Heart left ventricle (tissue), 16 donors: ENCODE results near the gene CTTN. TPM values are rescaled to one million over a fixed set of nuclear protein-coding genes. Genes with fewer than 3 reads are reported as not detected.

Experiments
- ATAC-seq, 4 donors: fragments of 200-7000 bp; cut with Tn5 transposase; one replicate each; pipeline ENCODE4 v1.9.1; 2020 to 2022; ENCODE audit warnings: moderate library complexity in 4 of 4, mild to moderate bottlenecking in 3 of 4, moderate number of reproducible peaks in 1 of 4
- DNase-seq, 5 donors: peaks; one replicate each; pipeline ENCODE4 v3.0.0-alpha.2; 2020
- H3K27ac ChIP-seq, 12 donors: fragments of 200-600 bp; sonication (generic) in 4 of 12; one replicate each; pipeline versions ENCODE4 v1.5.0 to v1.8.0; 2016 to 2022; ENCODE audit warnings: mild to moderate bottlenecking in 2 of 12
- H3K27me3 ChIP-seq, 9 donors: fragments of 200-600 bp; sonication (generic) in 2 of 9; one replicate each; pipeline versions ENCODE4 v1.5.1 to v1.8.0; 2016 to 2022; ENCODE audit warnings: mild to moderate bottlenecking in 3 of 9
- H3K36me3 ChIP-seq, 9 donors: fragments of 200-600 bp; sonication (generic) in 2 of 9; one replicate each; pipeline versions ENCODE4 v1.5.0 to v1.8.0; 2018 to 2022; ENCODE audit warnings: mild to moderate bottlenecking in 2 of 9
- H3K4me1 ChIP-seq, 12 donors: fragments of 200-600 bp; sonication (generic) in 4 of 12; one replicate each; pipeline versions ENCODE4 v1.5.0 to v1.8.0; 2016 to 2022; ENCODE audit warnings: mild to moderate bottlenecking in 3 of 12
- H3K4me3 ChIP-seq, 12 donors: fragments of 200-600 bp; sonication (generic) in 4 of 12; one replicate each; pipeline versions ENCODE4 v1.5.0 to v1.8.0; 2017 to 2022; ENCODE audit warnings: mild to moderate bottlenecking in 9 of 12, moderate library complexity in 4 of 12
- H3K9me3 ChIP-seq, 12 donors: fragments of 200-600 bp; sonication (generic) in 4 of 12; one replicate each; pipeline versions ENCODE4 v1.5.0 to v1.8.0; 2016 to 2022; ENCODE audit warnings: mild to moderate bottlenecking in 1 of 12
- POLR2A ChIP-seq, 2 donors: fragments of 450-650 bp; IDR thresholded peaks; one replicate each; pipeline ENCODE4 v1.6.1; 2017; ENCODE audit warnings: antibody characterized with exemption in 2 of 2, mild to moderate bottlenecking in 2 of 2, moderate library complexity in 2 of 2
- WGBS, 4 donors: extraction: QIAGEN DNeasy Blood & Tissue Kit in 2 of 4; methylation state at CpG; one replicate each; pipeline versions ENCODE4 v1.1.5 to v1.1.7; 2013 to 2018; 5-methylcytosine and 5-hydroxymethylcytosine counted together
- intact Hi-C, 10 donors: fragments of 100-400 bp; cut with DNase I; formaldehyde crosslinking; loops; one replicate each; pipeline versions ENCODE4 v1.11.1 to v1.14.2; 2022
- polyA plus RNA-seq, 2 donors: library from polyadenylated mRNA; stranded (reverse); fragments of 200-250 nt; gene quantifications; one replicate each; pipeline ENCODE4 v1.2.3, GENCODE V29; 2013
- total RNA-seq, 9 donors: library from RNA; depleted of rRNA in 2 of 9; stranded (reverse); fragments of >200 nt in 2 of 9; fragmentation: NEBNext Ultra II Directional in 3 of 9; extraction: Animal tissue kit (Norgen Biotek cat#: 25700) in 3 of 9; gene quantifications; one replicate each; pipeline versions ENCODE4 v1.1.0 to v1.2.4, GENCODE V29; 2016 to 2023
- TF ChIP-seq, protein P1 (sequence below), 12 donors: fragments of 200-600 bp; sonication (generic) in 4 of 12; IDR thresholded peaks; one replicate each; pipeline versions ENCODE4 v1.5.0 to v1.8.0; 2018 to 2022; ENCODE audit warnings: antibody characterized with exemption in 12 of 12, mild to moderate bottlenecking in 5 of 12
- donor health status: ischemic (EF 13 %, LVEDD 7.1; RV severe dilation, severe dysfunction).
- donor health status: healthy with polysubstance abuse.
- donor health status: DM: no; HTN: yes; CAD: no.
- donor health status: DM: no; HTN: no; CAD: no.
- donor health status: ischemic (EF 25% LVEDD 6.9; RV normal size, moderate dysfunction).
- donor health status: ischemic (EF 25% LVEDD 5.7; RV mildly dilated, moderate dysfunction).
- donor health status: healthy.
- donor health status: DM: yes; HTN: yes; CAD: no.
- donor health status: ischemic (EF 35%, LVEDD 5.7; RV mildly dilated, moderate dysfunction).
- donor health status: nonischemic (EF 11% LVEDD 7.7; RV severe dilation, severe dysfunction).
- donor health status: DM: yes; HTN: yes; CAD: no.
- donor health status: PGD.
- donor health status: ischemic (EF 29% LVEDD 5.4; RV normal size, mild dysfunction).
- donor health status: nonischemic (EF 23%, LVEDD 6.1; RV moderate dilation, normal function).

Gene CTTN
- total and polyA plus RNA-seq, 11 donors, result 77.3 to 186 (median 133) TPM

GRCh38 chr11:70436501-70436860 is 38.2 kb downstream of the CTTN start:
- H3K4me1 ChIP-seq, result peaks cover 0 to 8% (median 0%) of the 10 kb centered on the region in 12 donors
- no peak for ATAC-seq

GRCh38 chr11:70437111-70437784 is 38.9 kb downstream of the CTTN start:
- ATAC-seq (peak in 2 of 4 donors; percentile 11 to 13), DNase-seq (no peak)
- TF ChIP-seq, protein P1, sequence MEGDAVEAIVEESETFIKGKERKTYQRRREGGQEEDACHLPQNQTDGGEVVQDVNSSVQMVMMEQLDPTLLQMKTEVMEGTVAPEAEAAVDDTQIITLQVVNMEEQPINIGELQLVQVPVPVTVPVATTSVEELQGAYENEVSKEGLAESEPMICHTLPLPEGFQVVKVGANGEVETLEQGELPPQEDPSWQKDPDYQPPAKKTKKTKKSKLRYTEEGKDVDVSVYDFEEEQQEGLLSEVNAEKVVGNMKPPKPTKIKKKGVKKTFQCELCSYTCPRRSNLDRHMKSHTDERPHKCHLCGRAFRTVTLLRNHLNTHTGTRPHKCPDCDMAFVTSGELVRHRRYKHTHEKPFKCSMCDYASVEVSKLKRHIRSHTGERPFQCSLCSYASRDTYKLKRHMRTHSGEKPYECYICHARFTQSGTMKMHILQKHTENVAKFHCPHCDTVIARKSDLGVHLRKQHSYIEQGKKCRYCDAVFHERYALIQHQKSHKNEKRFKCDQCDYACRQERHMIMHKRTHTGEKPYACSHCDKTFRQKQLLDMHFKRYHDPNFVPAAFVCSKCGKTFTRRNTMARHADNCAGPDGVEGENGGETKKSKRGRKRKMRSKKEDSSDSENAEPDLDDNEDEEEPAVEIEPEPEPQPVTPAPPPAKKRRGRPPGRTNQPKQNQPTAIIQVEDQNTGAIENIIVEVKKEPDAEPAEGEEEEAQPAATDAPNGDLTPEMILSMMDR (IDR thresholded peaks at IDR 0.05), result no peak
- TF ChIP-seq POLR2A (IDR thresholded peaks at IDR 0.05), result no peak
- H3K4me3 ChIP-seq, result no peak overlapping the region
- no peaks in the 10 kb centered on the region for H3K9me3 ChIP-seq
- 91 to 97% (median 96%) methylated on average over 17 to 18 of the region's 18 CpGs for WGBS, 4 donors
- peaks cover 0 to 8% (median 0%) of the 10 kb centered on the region in 12 donors for H3K4me1 ChIP-seq
- H3K27me3 ChIP-seq, result no peaks in the 10 kb centered on the region
- H3K36me3 ChIP-seq, result peaks cover 5 to 66% (median 53%) of the 10 kb centered on the region in 9 donors
- H3K27ac ChIP-seq, result no peak overlapping the region
- intact Hi-C loops, result no loop called here

More at GRCh38 chr11:70436501-70436860, 38.2 kb downstream of the CTTN start:
- Histone ChIP-seq H3K27ac (no peak overlapping the region), H3K9me3 (no peaks in the 10 kb centered on the region), H3K36me3 (peaks cover 6 to 74% (median 61%) of the 10 kb centered on the region in 9 donors), H3K27me3 (no peaks in the 10 kb centered on the region), H3K4me3 (no peak overlapping the region)
- WGBS, 4 donors, result 87 to 94% (median 89%) methylated on average over 15 of the region's 15 CpGs
- DNase-seq, result no peak
- intact Hi-C loops, result no loop called here
- TF ChIP-seq, protein P1 (IDR thresholded peaks at IDR 0.05), result no peak
- TF ChIP-seq POLR2A (IDR thresholded peaks at IDR 0.05), result no peak

GRCh38 chr11:70440206-70440605 is 41.9 kb downstream of the CTTN start:
- intact Hi-C loops, result no loop called here
- DNase-seq (no peak), ATAC-seq (no peak)
- TF ChIP-seq POLR2A (IDR thresholded peaks at IDR 0.05), result no peak
- TF ChIP-seq, protein P1 (IDR thresholded peaks at IDR 0.05), result no peak
- no peak overlapping the region for H3K4me3 ChIP-seq
- no peaks in the 10 kb centered on the region for H3K27me3 ChIP-seq
- no peak overlapping the region for H3K27ac ChIP-seq
- H3K9me3 ChIP-seq, result no peaks in the 10 kb centered on the region
- H3K36me3 ChIP-seq, result peaks cover 0 to 38% (median 23%) of the 10 kb centered on the region in 9 donors
- H3K4me1 ChIP-seq, result no peaks in the 10 kb centered on the region
- WGBS, 4 donors, result 91 to 93% (median 91%) methylated on average over 6 of the region's 6 CpGs

GRCh38 chr11:70443773-70444030 is 45.4 kb downstream of the CTTN start:
- DNase-seq (no peak), ATAC-seq (peak in 1 of 4 donors; percentile 35)
- H3K27ac ChIP-seq, result no peak overlapping the region
- peaks cover 0 to 8% (median 3%) of the 10 kb centered on the region in 9 donors for H3K36me3 ChIP-seq
- intact Hi-C loops, result no loop called here
- 52 to 83% (median 68%) methylated on average over 10 to 11 of the region's 11 CpGs for WGBS, 4 donors
- no peaks in the 10 kb centered on the region for H3K27me3 ChIP-seq
- no peak for TF ChIP-seq POLR2A (IDR thresholded peaks at IDR 0.05)
- TF ChIP-seq, protein P1 (IDR thresholded peaks at IDR 0.05), result no peak
- H3K4me3 ChIP-seq, result no peak overlapping the region
- peaks cover 0 to 13% (median 4%) of the 10 kb centered on the region in 12 donors for H3K9me3 ChIP-seq
- H3K4me1 ChIP-seq, result no peaks in the 10 kb centered on the region
